HepG2 (cell line): ENCODE measurements around the gene LRBA. TPM values are rescaled to one million over a fixed set of nuclear protein-coding genes. Genes with fewer than 3 reads are reported as not detected.

Experiments
- ATAC-seq: fragments of 200-7000 bp; cut with Tn5 transposase; 3 replicates; pipeline ENCODE4 v1.9.1; 2020; ENCODE audit warnings: mild to moderate bottlenecking, moderate library complexity
- BruUV-seq: library from RNA; stranded (reverse); fragments of 400-500 nt; replicated peaks from 2 replicates; lab custom pipeline; 2021; lab: Mats Ljungman, UMichigan
- CTCF ChIA-PET: fragments of 300-600 bp; formaldehyde crosslinking; extraction: SDS; loops from one replicate; lab custom pipeline; 2021; ENCODE audit warnings: low total read pairs, inconsistent platforms, low intra/inter-chr PET ratio; lab: Yijun Ruan, JAX
- POLR2A ChIA-PET: fragments of 350-600 bp; sonication (Branson Sonifier 250); formaldehyde crosslinking; loops from one replicate; lab custom pipeline; 2020; ENCODE audit warnings: antibody characterized with exemption, inconsistent platforms; lab: Yijun Ruan, JAX
- DNase-seq: peaks from one replicate; pipeline ENCODE4 v3.0.0-alpha.2; 2015; ENCODE audit warnings: low spot score
- FAIRE-seq: peaks from 3 replicates; lab custom pipeline; 2011; peaks lifted over from hg19 to GRCh38; lab: Jason Lieb, UNC
- H2AFZ ChIP-seq: one replicate; pipeline ENCODE4 v1.6.1; 2011; ENCODE audit warnings: low read length, inconsistent platforms
- H3K27ac ChIP-seq: fragments of 300-600 bp; 3 replicates; pipeline ENCODE4 v1.8.0; 2011; ENCODE audit warnings: mixed run types, mild to moderate bottlenecking, mixed read lengths, low read length, inconsistent platforms; ENCODE audit not compliant: insufficient read depth; ENCODE audit errors: extremely low read length
- H3K27me3 ChIP-seq, 2 experiments: fragments of 200-600 bp in 1 of 2; 2 replicates in 1 of 2; 3 replicates in 1 of 2; pipeline versions ENCODE4 v1.6.0 to v1.8.0; 2011; ENCODE audit warnings: low read length in 2 of 2, mild to moderate bottlenecking in 2 of 2, moderate library complexity in 2 of 2, inconsistent platforms in 1 of 2; ENCODE audit not compliant: insufficient read depth in 2 of 2, control insufficient read depth in 1 of 2
- H3K36me3 ChIP-seq, 2 experiments: fragments of 200-600 bp in 1 of 2; replicated peaks in 1 of 2; 2 replicates in 1 of 2; 3 replicates in 1 of 2; pipeline versions ENCODE4 v1.5.1 to v1.8.0; 2011; ENCODE audit warnings: low read length in 2 of 2, inconsistent platforms in 1 of 2; ENCODE audit not compliant: insufficient read depth in 2 of 2, control insufficient read depth in 1 of 2
- H3K4me1 ChIP-seq: 2 replicates; pipeline ENCODE4 v1.5.1; 2012; ENCODE audit warnings: low read length, inconsistent platforms; ENCODE audit not compliant: insufficient read depth
- H3K4me2 ChIP-seq: 2 replicates; pipeline ENCODE4 v1.6.0; 2011; ENCODE audit warnings: low read depth, low read length, inconsistent platforms
- H3K4me3 ChIP-seq, 3 experiments: fragments of 200-600 bp in 1 of 3; sonication (generic), shearing (Covaris generic) in 1 of 3; replicated peaks in 1 of 3; 2 replicates each; pipeline ENCODE4 v1.5.1; 2011 to 2016; ENCODE audit warnings: low read length in 3 of 3, inconsistent platforms in 2 of 3, low read depth in 2 of 3, mild to moderate bottlenecking in 2 of 3, control low read depth in 1 of 3, mixed read lengths in 1 of 3; ENCODE audit not compliant: insufficient read depth in 1 of 3
- H3K79me2 ChIP-seq: one replicate; pipeline ENCODE4 v1.6.1; 2011; ENCODE audit warnings: low read length, inconsistent platforms; ENCODE audit not compliant: insufficient read depth
- H3K9ac ChIP-seq: 2 replicates; pipeline ENCODE4 v1.6.0; 2011; ENCODE audit warnings: mild to moderate bottlenecking, low read depth, low read length, inconsistent platforms; ENCODE audit not compliant: insufficient read depth
- H3K9me3 ChIP-seq: 2 replicates; pipeline ENCODE4 v1.5.1; 2012; ENCODE audit warnings: mild to moderate bottlenecking, low read length
- H4K20me1 ChIP-seq: 2 replicates; pipeline ENCODE4 v1.6.0; 2011; ENCODE audit warnings: inconsistent platforms, mild to moderate bottlenecking, low read length, moderate library complexity; ENCODE audit not compliant: insufficient read depth
- EHMT2 ChIP-seq: fragments of 200-600 bp; sonication (generic); IDR thresholded peaks from 2 replicates; pipeline ENCODE4 v1.7.0; 2017; ENCODE audit warnings: antibody characterized with exemption, low read depth, low read length, borderline replicate concordance
- GABPB1 ChIP-seq: IDR thresholded peaks from 2 replicates; pipeline ENCODE4 v1.6.1; 2016; ENCODE audit warnings: mild to moderate bottlenecking, missing genetic modification reagents, moderate library complexity, missing compliant biosample characterization
- HNRNPK ChIP-seq: fragments of 200-400 bp; formaldehyde crosslinking; IDR thresholded peaks from 2 replicates; pipeline ENCODE4 v1.6.1; 2018; ENCODE audit warnings: low read length, low read depth, moderate library complexity, mild to moderate bottlenecking; ENCODE audit not compliant: poor library complexity, severe bottlenecking
- HOXA9 ChIP-seq: sonication (generic); formaldehyde crosslinking; IDR thresholded peaks from 2 replicates; pipeline ENCODE4 v1.8.1; 2022; ENCODE audit warnings: missing genetic modification reagents, mild to moderate bottlenecking, moderate library complexity, borderline replicate concordance
- MATR3 ChIP-seq: sonication (generic); formaldehyde crosslinking; IDR thresholded peaks from 2 replicates; pipeline ENCODE4 v1.4.0; 2020; ENCODE audit warnings: missing genetic modification reagents
- MEIS1 ChIP-seq: sonication (generic); formaldehyde crosslinking; IDR thresholded peaks from 2 replicates; pipeline ENCODE4 v1.9.0; 2021; ENCODE audit warnings: mild to moderate bottlenecking, missing genetic modification reagents, moderate library complexity, borderline replicate concordance
- MYNN ChIP-seq: sonication (generic); formaldehyde crosslinking; IDR thresholded peaks from 2 replicates; pipeline ENCODE4 v1.4.0; 2020; ENCODE audit warnings: mild to moderate bottlenecking, low read depth, missing genetic modification reagents
- YEATS4 ChIP-seq: sonication (generic); formaldehyde crosslinking; IDR thresholded peaks from 2 replicates; pipeline ENCODE4 v1.4.0; 2020; ENCODE audit warnings: missing genetic modification reagents, borderline replicate concordance
- ZNF614 ChIP-seq: IDR thresholded peaks from 2 replicates; pipeline ENCODE4 v1.6.1; 2018; ENCODE audit warnings: missing biosample characterization, missing genetic modification reagents, inconsistent platforms, borderline replicate concordance
- WGBS: methylation state at CpG from one replicate; pipeline ENCODE4 v1.1.6; 2017; ENCODE audit warnings: low lambda C conversion rate; 5-methylcytosine and 5-hydroxymethylcytosine counted together
- in situ Hi-C: cut with HindIII; loops from 2 replicates; pipeline ENCODE4 v1.10.0; 2017; ENCODE audit warnings: low pct_unique_long_range_greater_than_20kb; ENCODE audit not compliant: extremely low pct_ligation_motif_present
- intact Hi-C: fragments of 100-400 bp; cut with micrococcal nuclease; formaldehyde crosslinking; loops from one replicate; pipeline ENCODE4 v1.10.0; 2022; ENCODE audit not compliant: unreplicated experiment
- polyA plus RNA-seq, 8 experiments: library from polyadenylated mRNA; depleted of rRNA in 3 of 8; stranded (reverse) in 7 of 8; unstranded in 1 of 8; fragments of >200 nt; fragmentation: Illumina TruSeq in 4 of 8; extraction: Trizol in 4 of 8; gene quantifications; 2 replicates each; pipeline versions ENCODE4 v1.2.1 to v1.2.3, GENCODE V29; 2011 to 2016; ENCODE audit warnings: low read depth in 4 of 8, missing spikeins in 1 of 8, mixed read lengths in 1 of 8; ENCODE audit not compliant: insufficient read depth in 1 of 8
- total RNA-seq, 5 experiments: library from RNA; depleted of rRNA; stranded (reverse); fragments of >200 nt; fragmentation: Illumina TruSeq; extraction: Trizol; gene quantifications; 2 replicates each; pipeline ENCODE4 v1.2.3, GENCODE V29; 2016; ENCODE audit warnings: low read depth in 1 of 5
- TF ChIP-seq, protein P1 (sequence below): sonication (generic); formaldehyde crosslinking; IDR thresholded peaks from 2 replicates; pipeline ENCODE4 v1.5.1; 2020; ENCODE audit warnings: mild to moderate bottlenecking, missing genetic modification reagents, borderline replicate concordance
- TF ChIP-seq, protein P2 (sequence below), 2 experiments: fragments of 450-650 bp in 1 of 2; sonication (generic) in 1 of 2; formaldehyde crosslinking; IDR thresholded peaks; 2 replicates each; pipeline versions ENCODE4 v1.5.0 to v1.8.0; 2020 to 2022; ENCODE audit warnings: mild to moderate bottlenecking in 1 of 2, missing genetic modification reagents in 1 of 2
- TF ChIP-seq, protein P3 (sequence below): IDR thresholded peaks from 2 replicates; pipeline ENCODE4 v1.6.1; 2016; ENCODE audit warnings: low read depth, borderline replicate concordance
- TF ChIP-seq, protein P4 (sequence below): sonication (generic); formaldehyde crosslinking; IDR thresholded peaks from 2 replicates; pipeline ENCODE4 v1.8.0; 2022; ENCODE audit warnings: missing genetic modification reagents, mild to moderate bottlenecking, inconsistent platforms, borderline replicate concordance

Gene LRBA
- total and polyA plus RNA-seq, 2 of the 13 experiments (the other 11 are each of a cell fraction or from before 2014, with no cell fraction given), result 21.0 to 37.2 TPM

DNA sequence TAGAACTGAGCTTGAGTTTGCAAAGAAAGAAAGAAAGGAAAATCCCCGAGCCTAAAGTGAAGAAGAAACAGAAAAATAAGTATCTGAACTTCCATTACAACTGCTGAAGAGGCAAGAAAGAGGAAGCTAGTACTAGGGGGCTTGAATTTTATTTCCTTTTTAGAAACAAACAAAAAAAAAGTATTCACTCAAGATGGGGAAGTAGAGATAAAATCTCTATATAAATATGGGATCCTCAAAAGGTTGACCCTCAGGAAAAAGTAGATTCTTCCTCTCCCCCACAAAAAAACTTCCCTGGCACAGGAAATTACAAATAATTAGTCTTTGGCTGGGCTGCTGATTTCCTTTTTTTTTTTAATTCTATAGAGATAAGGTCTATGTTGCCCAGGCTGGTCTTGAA, 16.0 kb downstream of the LRBA start:
- DNase-seq (no peak), ATAC-seq (no peak), FAIRE-seq (no peak)
- Histone ChIP-seq H3K4me3 (no peak overlapping the region), H3K9ac (no peak overlapping the region), H3K4me1 (peaks cover 16% of the 10 kb centered on the region), H3K36me3 (peaks cover under 1 to 1% of the 10 kb centered on the region in 2 experiments; a peak in 2 of 5 replicates), H3K4me2 (no peak overlapping the region), H4K20me1 (no peaks in the 10 kb centered on the region; the same call in 1 of the 2 replicates), H3K79me2 (peaks cover 49% of the 10 kb centered on the region), H2AFZ (no peak overlapping the region), H3K9me3 (no peaks in the 10 kb centered on the region), H3K27ac (no peak overlapping the region), H3K27me3 (no peaks in the 10 kb centered on the region)
- in situ Hi-C loops (no loop called here), intact Hi-C loops (no loop called here)
- CTCF ChIA-PET, result no interaction called here
- TF ChIP-seq MATR3 (CRISPR knock-in tag) (no peak), MYNN (CRISPR knock-in tag) (no peak), YEATS4 (CRISPR knock-in tag) (no peak), GABPB1 (no peak)
- TF ChIP-seq, protein P1, sequence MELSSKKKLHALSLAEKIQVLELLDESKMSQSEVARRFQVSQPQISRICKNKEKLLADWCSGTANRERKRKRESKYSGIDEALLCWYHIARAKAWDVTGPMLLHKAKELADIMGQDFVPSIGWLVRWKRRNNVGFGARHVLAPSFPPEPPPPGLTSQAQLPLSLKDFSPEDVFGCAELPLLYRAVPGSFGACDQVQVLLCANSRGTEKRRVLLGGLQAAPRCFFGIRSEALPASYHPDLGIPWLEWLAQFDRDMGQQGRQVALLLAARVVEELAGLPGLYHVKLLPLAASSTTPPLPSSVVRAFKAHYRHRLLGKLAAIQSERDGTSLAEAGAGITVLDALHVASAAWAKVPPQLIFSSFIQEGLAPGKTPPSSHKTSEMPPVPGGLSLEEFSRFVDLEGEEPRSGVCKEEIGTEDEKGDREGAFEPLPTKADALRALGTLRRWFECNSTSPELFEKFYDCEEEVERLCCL (CRISPR knock-in tag), result no peak
- TF ChIP-seq, protein P2, sequence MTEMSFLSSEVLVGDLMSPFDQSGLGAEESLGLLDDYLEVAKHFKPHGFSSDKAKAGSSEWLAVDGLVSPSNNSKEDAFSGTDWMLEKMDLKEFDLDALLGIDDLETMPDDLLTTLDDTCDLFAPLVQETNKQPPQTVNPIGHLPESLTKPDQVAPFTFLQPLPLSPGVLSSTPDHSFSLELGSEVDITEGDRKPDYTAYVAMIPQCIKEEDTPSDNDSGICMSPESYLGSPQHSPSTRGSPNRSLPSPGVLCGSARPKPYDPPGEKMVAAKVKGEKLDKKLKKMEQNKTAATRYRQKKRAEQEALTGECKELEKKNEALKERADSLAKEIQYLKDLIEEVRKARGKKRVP (CRISPR knock-in tag; IDR thresholded peaks at IDR 0.05), result no peak
- WGBS, result 98% methylated on average over 1 of the region's 1 CpG
- POLR2A ChIA-PET, result no interaction called here
- BruUV-seq, result no TSS peak

DNA sequence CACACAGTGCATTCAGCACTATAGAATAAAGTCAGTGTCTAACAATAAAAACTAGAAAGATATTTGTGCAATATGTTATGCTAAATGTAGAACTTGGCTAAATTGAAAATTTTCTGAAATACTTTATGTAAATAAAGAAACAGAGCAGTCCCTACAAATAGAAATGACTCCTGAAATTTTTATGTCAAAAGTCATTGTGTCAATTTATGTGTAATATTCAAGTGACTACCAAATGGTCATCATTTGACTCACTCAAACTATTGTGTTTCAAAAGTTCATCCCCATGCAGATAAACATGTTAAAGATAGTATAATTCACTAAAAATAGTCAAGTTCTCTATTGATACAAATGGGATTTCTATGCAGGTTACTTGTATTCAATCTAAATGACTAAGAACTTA, 17.9 kb downstream of the LRBA start:
- no peak overlapping the region for H3K9ac ChIP-seq
- no peaks in the 10 kb centered on the region for H3K27me3 ChIP-seq
- no peak overlapping the region for H3K4me2 ChIP-seq
- in situ Hi-C loops, result no loop called here
- peaks cover 16% of the 10 kb centered on the region for H3K4me1 ChIP-seq
- ChIA-PET POLR2A (no interaction called here), CTCF (no interaction called here)
- DNase-seq (no peak), FAIRE-seq (no peak), ATAC-seq (no peak)
- no TSS peak for BruUV-seq
- intact Hi-C loops, result no loop called here
- peaks cover 0 to 1% of the 10 kb centered on the region in 2 experiments; a peak in 1 of 5 replicates for H3K36me3 ChIP-seq
- H2AFZ ChIP-seq, result no peak overlapping the region
- H3K79me2 ChIP-seq, result peaks cover 42% of the 10 kb centered on the region
- H3K4me3 ChIP-seq, result no peak overlapping the region
- no peak overlapping the region for H3K27ac ChIP-seq
- H3K9me3 ChIP-seq, result no peaks in the 10 kb centered on the region
- H4K20me1 ChIP-seq, result no peaks in the 10 kb centered on the region; the same call in 1 of the 2 replicates
- TF ChIP-seq, protein P3, sequence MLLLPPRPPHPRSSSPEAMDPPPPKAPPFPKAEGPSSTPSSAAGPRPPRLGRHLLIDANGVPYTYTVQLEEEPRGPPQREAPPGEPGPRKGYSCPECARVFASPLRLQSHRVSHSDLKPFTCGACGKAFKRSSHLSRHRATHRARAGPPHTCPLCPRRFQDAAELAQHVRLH, result no peak
- no peak for TF ChIP-seq EHMT2
- TF ChIP-seq MEIS1 (CRISPR knock-in tag), result no peak
- TF ChIP-seq, protein P4, sequence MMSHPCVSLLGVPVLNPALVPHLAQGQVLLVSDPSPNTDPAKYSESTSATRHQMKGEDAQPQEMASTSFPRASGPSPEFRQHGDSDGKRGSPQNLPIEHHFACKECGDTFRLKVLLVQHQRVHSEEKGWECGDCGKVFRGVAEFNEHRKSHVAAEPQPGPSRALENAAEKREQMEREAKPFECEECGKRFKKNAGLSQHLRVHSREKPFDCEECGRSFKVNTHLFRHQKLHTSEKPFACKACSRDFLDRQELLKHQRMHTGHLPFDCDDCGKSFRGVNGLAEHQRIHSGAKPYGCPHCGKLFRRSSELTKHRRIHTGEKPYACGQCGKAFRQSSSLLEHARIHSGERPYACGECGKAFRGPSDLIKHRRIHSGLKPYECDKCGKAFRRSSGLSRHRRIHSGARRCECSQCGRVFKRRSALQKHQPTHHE, result no peak
- TF ChIP-seq HNRNPK, result no peak
- TF ChIP-seq HOXA9, result no peak
- TF ChIP-seq ZNF614 (CRISPR knock-in tag), result no peak
